HEK293T (cell line): ENCODE data around the gene APEX2.
"Not testable (repeated sequence)": the region's sequence is repeated elsewhere in the genome, so short reads cannot be mapped to it uniquely, and the experiment has no call there.

Source experiments
- CTCF ChIA-PET: fragments of 350-600 bp; formaldehyde crosslinking; extraction: SDS; loops from one replicate; lab custom pipeline; 2021; ENCODE audit warnings: antibody characterized with exemption, inconsistent platforms; lab: Yijun Ruan, JAX
- POLR2A ChIA-PET: fragments of 350-600 bp; formaldehyde crosslinking; extraction: SDS; loops from one replicate; lab custom pipeline; 2020; ENCODE audit warnings: antibody characterized with exemption, inconsistent platforms; lab: Yijun Ruan, JAX
- DNase-seq: peaks from one replicate; pipeline ENCODE4 v3.0.0; 2012; ENCODE audit warnings: mixed read lengths; ENCODE audit errors: extremely low spot score
- ARNT ChIP-seq: fragments of 450-650 bp; IDR thresholded peaks from 2 replicates; pipeline ENCODE4 v1.6.1; 2017; ENCODE audit warnings: mild to moderate bottlenecking
- BHLHE40 ChIP-seq: fragments of 450-650 bp; IDR thresholded peaks from 2 replicates; pipeline ENCODE4 v1.6.1; 2016; ENCODE audit warnings: mild to moderate bottlenecking, moderate library complexity, borderline replicate concordance
- CTBP1 ChIP-seq: fragments of 450-650 bp; IDR thresholded peaks from 2 replicates; pipeline ENCODE4 v1.6.1; 2016; ENCODE audit warnings: borderline replicate concordance
- ELF4 ChIP-seq: fragments of 450-650 bp; IDR thresholded peaks from 2 replicates; pipeline ENCODE4 v1.6.1; 2017; ENCODE audit warnings: antibody characterized with exemption
- FOXA1 ChIP-seq: fragments of 450-650 bp; IDR thresholded peaks from 2 replicates; pipeline ENCODE4 v1.6.1; 2016; ENCODE audit warnings: mild to moderate bottlenecking
- FOXK2 ChIP-seq: fragments of 450-650 bp; IDR thresholded peaks from 2 replicates; pipeline ENCODE4 v1.6.1; 2016; ENCODE audit warnings: mild to moderate bottlenecking
- FOXM1 ChIP-seq: fragments of 450-650 bp; IDR thresholded peaks from 2 replicates; pipeline ENCODE4 v1.6.1; 2017; ENCODE audit warnings: mild to moderate bottlenecking, borderline replicate concordance
- HDGF ChIP-seq: fragments of 450-650 bp; IDR thresholded peaks from 2 replicates; pipeline ENCODE4 v1.6.1; 2017; ENCODE audit warnings: antibody characterized with exemption, borderline replicate concordance
- L3MBTL2 ChIP-seq: fragments of 450-650 bp; conservative IDR thresholded peaks from 2 replicates; pipeline ENCODE4 v1.6.1; 2016; ENCODE audit warnings: mild to moderate bottlenecking
- LEF1 ChIP-seq: fragments of 450-650 bp; IDR thresholded peaks from 2 replicates; pipeline ENCODE4 v1.6.1; 2017; ENCODE audit warnings: mild to moderate bottlenecking, borderline replicate concordance
- NFRKB ChIP-seq: fragments of 450-650 bp; IDR thresholded peaks from 2 replicates; pipeline ENCODE4 v1.6.1; 2016; ENCODE audit warnings: mild to moderate bottlenecking, moderate library complexity
- SP1 ChIP-seq: fragments of 450-650 bp; IDR thresholded peaks from 2 replicates; pipeline ENCODE4 v1.6.1; 2017
- SUZ12 ChIP-seq: fragments of 450-650 bp; IDR thresholded peaks from 2 replicates; pipeline ENCODE4 v1.6.1; 2016; ENCODE audit warnings: mild to moderate bottlenecking
- TARDBP ChIP-seq: fragments of 450-650 bp; IDR thresholded peaks from 2 replicates; pipeline ENCODE4 v1.6.1; 2016
- ZNF384 ChIP-seq: fragments of 450-650 bp; IDR thresholded peaks from 2 replicates; pipeline ENCODE4 v1.6.1; 2016
- TF ChIP-seq, protein P1 (sequence below): fragments of 450-650 bp; IDR thresholded peaks from 2 replicates; pipeline ENCODE4 v1.6.1; 2016

Gene APEX2

DNA sequence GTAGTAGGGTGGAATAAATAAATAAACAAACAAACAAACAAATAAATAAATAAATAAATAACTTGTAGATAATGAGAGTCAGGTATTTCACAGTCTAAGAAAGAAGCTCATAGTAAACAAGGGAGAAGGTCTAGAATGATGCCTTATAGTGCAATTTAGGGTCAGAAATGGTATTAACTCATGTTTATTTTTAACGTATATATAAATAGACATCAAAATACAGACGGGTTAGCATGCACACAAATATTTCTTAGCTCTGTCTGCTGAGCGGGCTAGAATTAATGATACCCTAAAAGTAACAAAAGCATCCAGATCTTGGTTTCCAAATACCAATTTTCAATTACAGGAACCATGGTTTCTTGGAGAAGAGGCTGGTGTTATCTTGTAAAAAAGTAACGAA, 22.8 kb upstream of the APEX2 start:
- TF ChIP-seq CTBP1 = no peak
- no peak for TF ChIP-seq TARDBP
- no peak for TF ChIP-seq SP1
- no peak for TF ChIP-seq ZNF384
- no peak for TF ChIP-seq ELF4
- ChIA-PET CTCF (no interaction called here), POLR2A (no interaction called here)
- no peak for DNase-seq

DNA sequence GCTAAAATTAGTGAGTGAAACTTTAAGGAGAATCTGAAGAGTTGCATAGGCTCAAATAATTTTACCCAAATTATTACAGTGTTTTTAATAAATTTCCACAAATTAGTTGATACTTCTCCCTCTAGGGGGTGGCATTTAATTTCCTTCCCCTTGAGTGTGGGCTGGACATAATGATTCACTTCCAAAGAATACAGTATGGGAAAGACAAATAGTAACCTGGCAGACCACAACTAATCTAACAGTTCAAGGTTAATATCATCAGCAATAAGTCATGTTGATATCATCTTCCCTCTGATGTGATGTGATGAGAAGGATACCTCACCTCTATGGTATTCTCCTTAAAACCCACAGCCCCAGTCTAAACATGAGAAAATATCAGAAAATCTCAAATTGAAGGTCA, 21.7 kb upstream of the APEX2 start:
- no peak for DNase-seq
- ChIA-PET CTCF (no interaction called here), POLR2A (interaction anchor here (0.8 kb wide), 1 partner anchor 21 kb away, joined by 3 read pairs; no protein-coding TSS in a partner anchor)
- TF ChIP-seq HDGF = no peak
- TF ChIP-seq SP1 = no peak
- TF ChIP-seq L3MBTL2 = no peak
- TF ChIP-seq SUZ12 = no peak
- TF ChIP-seq ZNF384 = no peak
- TF ChIP-seq ARNT = no peak
- TF ChIP-seq LEF1 = no peak
- TF ChIP-seq BHLHE40 = no peak
- TF ChIP-seq TARDBP = no peak
- no peak for TF ChIP-seq FOXK2
- TF ChIP-seq FOXM1 = no peak

DNA sequence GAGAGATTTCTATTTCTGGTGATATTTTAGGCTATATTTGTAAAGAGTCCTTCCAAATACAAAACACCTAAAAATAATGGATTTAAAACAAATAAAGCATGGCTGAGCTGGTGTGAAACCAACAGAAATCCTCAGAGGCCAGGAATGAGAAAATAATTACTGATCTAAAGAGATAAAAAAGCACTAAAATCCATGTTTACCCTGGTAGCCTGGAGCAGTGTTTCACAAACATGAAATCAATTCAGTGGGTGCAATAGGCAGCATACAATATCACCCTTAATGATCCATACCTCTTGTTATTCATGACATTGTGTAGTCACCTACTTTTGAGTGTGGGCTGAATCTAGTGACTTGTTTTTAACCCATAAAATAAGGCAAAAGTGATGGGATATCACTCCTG, 20.7 kb upstream of the APEX2 start:
- ChIA-PET CTCF (no interaction called here), POLR2A (interaction anchor here (0.8 kb wide), 1 partner anchor 20 kb away, joined by 3 read pairs; no protein-coding TSS in a partner anchor)
- no peak for DNase-seq
- TF ChIP-seq LEF1 (no peak), NFRKB (no peak), SUZ12 (no peak), FOXK2 (no peak), L3MBTL2 (no peak), ELF4 (no peak), CTBP1 (no peak), ZNF384 (no peak), TARDBP (no peak)

DNA sequence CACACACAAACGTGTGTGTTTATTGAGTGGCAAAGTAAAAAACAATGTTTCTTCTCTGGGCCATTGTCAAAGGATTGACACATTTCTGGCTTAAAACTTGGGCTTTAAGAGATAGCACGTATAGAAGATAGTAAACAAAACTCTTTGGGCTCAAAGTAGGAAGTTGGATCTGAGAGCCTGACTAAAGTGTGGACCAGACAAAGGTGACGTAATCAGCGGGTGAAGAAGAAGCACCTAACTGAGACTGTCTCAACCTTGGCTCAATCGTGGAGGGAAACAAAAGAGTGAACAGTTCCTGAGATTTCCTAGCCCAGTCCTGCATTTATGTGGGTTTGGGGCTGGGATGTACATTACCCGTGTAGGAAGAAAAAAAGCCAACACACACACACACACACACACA, 19.8 kb upstream of the APEX2 start:
- ChIA-PET POLR2A (no interaction called here), CTCF (no interaction called here)
- TF ChIP-seq HDGF = no peak
- no peak for TF ChIP-seq ELF4
- TF ChIP-seq ZNF384 = no peak
- TF ChIP-seq ARNT = no peak
- no peak for TF ChIP-seq NFRKB
- no peak for TF ChIP-seq TARDBP
- TF ChIP-seq FOXM1 = no peak
- DNase-seq = no peak

DNA sequence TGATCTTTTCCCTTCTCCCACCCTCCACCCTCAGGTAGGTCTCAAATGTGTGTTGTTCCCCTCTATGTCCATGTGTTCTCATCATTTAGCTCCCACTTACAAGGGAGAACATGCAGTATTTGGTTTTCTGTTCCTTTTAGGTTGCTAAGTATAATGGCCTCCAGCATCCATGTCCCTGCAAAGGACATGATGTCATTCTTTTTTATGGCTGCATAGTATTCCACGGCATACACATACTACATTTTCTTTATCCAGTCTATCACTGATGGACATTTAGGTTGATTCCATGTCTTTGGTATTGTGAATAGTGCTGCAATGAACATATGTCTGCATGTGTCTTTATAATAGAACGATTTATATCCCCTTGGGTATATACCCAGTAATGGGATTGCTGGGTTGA, 16.9 kb upstream of the APEX2 start:
- POLR2A ChIA-PET = interaction anchor here (3.3 kb wide), 1 partner anchor 17 kb away, joined by 11 read pairs; the partner anchor contains the start of gene APEX2
- DNase-seq, CTCF ChIA-PET: not testable (repeated sequence)

DNA sequence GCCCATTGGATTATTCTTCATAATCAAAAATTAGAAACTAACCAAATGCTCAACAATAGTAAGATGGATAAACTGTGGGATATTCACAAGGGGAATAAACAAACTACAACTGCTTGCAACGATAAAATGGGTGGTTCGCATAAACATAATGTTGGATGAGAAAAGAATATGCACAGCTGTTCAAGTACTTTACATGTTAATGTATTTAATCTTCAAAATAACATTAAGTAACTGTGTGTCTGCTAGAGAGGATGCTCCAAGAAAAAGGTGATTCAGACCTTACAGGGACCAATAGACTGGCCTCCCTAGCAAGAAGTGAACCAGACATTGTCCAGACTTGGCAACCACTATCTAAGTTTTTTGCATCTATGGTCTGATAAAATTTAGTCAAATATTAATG, 8.5 kb upstream of the APEX2 start:
- TF ChIP-seq BHLHE40 (no peak), HDGF (no peak), FOXK2 (no peak), FOXA1 (no peak), L3MBTL2 (no peak), CTBP1 (no peak), NFRKB (no peak), TARDBP (no peak), ZNF384 (no peak), LEF1 (no peak), ARNT (no peak), SP1 (no peak), ELF4 (no peak), FOXM1 (no peak), SUZ12 (no peak)
- TF ChIP-seq, protein P1, sequence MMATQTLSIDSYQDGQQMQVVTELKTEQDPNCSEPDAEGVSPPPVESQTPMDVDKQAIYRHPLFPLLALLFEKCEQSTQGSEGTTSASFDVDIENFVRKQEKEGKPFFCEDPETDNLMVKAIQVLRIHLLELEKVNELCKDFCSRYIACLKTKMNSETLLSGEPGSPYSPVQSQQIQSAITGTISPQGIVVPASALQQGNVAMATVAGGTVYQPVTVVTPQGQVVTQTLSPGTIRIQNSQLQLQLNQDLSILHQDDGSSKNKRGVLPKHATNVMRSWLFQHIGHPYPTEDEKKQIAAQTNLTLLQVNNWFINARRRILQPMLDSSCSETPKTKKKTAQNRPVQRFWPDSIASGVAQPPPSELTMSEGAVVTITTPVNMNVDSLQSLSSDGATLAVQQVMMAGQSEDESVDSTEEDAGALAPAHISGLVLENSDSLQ = no peak
- ChIA-PET POLR2A (no interaction called here), CTCF (no interaction called here)
- no peak for DNase-seq

DNA sequence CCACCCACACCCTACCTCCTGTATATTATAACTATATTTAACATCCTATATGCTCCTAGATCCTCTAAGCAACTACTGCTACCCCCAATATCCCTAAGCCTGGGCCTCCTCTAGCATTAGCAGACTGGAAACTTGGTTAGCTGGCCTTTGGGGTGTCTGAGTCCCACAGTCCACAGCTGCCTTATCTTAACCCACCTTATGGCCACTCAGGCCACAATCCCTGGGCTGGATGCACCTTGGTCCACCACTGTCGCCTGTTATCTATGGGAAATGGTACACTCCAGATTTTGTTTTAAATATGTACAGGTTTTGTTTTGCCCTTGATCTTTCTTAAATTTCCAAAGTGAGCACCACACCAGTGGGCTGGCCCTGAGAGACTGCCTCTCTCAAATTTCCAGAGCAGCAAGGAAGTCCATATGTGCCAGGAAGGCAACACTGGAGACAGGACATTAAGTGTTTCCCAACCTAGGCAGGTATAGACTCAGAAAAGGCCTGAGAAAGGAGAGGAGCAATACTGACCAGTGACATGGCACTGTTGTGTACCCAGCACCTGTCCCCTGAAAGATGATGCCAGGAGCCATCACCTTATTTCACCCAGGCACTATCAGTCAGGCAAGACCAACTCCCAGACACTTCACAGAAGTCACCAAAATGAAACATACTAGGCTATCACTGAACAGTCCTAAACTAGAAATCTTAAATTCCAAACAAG, 7.1 kb upstream of the APEX2 start:
- ChIA-PET CTCF (no interaction called here), POLR2A (no interaction called here)
- TF ChIP-seq FOXK2 = no peak
- TF ChIP-seq ZNF384 = no peak
- TF ChIP-seq L3MBTL2 = no peak
- no peak for TF ChIP-seq TARDBP
- no peak for TF ChIP-seq SP1
- no peak for TF ChIP-seq CTBP1
- no peak for TF ChIP-seq ELF4
- no peak for TF ChIP-seq HDGF
- TF ChIP-seq LEF1 = no peak
- no peak for TF ChIP-seq NFRKB
- no peak for TF ChIP-seq SUZ12
- no peak for TF ChIP-seq BHLHE40
- no peak for TF ChIP-seq FOXM1
- no peak for TF ChIP-seq ARNT
- no peak for TF ChIP-seq FOXA1
- DNase-seq = no peak

DNA sequence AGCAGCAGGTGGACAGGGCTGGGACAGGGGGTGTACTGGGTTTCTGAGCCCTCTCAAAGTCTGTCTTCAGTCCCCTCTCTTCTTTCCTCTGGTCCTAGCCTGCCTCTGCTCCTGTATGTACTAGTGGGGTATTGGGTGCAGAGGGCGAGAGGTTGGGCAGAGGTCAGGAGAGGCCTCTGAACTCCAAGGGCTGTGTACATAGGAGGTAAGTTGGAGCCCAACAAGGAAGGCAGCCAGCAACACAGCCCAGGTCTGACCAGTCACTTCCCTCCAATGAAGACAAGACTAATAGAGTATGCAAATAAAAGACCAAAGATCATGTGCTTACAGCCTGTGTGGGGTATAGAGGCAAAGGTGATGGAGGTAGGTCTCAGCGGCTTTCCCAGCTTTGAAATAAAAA, 6.1 kb upstream of the APEX2 start, which contains the start of gene PFKFB1:
TSS of gene PFKFB1 (minus strand) at position 90 of the 400 bp plus-strand sequence. CDS start 181 bp downstream, outside the sequence.
- POLR2A ChIA-PET = no interaction called here
- TF ChIP-seq LEF1 (no peak), TARDBP (no peak), ZNF384 (no peak), SUZ12 (no peak), BHLHE40 (no peak)
- no peak for DNase-seq
- CTCF ChIA-PET = no interaction called here
